Fibroblast of skin of right quadriceps (primary cell): ENCODE measurements around the gene ABCF2.
A peak's percentile ranks its signal among the peaks of the same experiment; 100 is the strongest.

Experiments used
- DNase-seq: peaks from one replicate; pipeline ENCODE4 v3.0.0-alpha.2; 2013

ABCF2 gene

DNA sequence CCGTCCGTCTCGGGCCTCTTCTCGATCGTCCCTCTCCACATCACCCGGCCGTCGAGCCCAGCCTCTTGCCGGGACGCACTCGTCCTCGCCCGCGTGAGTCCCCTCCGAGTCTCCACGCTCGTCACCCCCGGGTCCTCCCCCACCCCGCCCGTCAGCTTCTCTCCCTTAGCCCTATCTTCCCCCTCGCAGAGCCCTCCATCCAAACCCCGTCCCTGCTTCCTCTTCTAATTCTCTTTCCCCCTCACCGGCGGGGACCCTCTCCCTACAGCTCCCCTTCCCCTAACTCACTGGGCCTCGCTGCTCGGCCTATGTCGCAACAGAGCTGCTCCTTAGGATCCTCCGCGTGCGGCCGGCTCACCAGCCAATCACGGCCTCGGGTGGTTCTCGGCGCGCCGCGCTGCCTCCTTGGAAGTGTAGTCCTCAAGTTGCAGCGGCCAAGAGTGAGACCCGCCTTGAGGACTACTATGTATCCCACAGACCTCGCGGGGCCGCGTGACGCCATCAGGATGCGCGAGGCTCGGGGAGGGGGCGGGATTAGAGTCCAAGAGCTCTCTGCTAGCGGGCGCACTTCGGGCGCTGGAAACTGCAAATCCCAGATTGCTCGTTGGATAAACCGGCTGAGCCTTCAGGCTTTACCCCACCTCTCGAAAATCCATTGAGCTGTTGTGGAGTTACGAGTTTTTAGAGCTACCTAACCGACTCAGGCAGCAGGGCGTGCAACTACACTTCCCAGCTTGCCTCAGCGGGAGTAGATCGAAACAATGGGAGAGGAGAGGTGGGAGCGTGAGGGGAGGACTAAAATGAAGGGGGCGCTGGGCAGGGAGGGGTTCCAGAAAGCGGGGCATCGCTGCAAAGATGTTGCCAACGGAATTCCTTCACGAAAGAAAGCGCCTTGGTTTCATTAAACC lies at the start of gene ABCF2:
Gene ABCF2 (minus strand): TSS at position 331 of the 908 bp plus-strand sequence. CDS start 747 bp downstream, outside the sequence.
- peak; percentile 99 for DNase-seq

DNA sequence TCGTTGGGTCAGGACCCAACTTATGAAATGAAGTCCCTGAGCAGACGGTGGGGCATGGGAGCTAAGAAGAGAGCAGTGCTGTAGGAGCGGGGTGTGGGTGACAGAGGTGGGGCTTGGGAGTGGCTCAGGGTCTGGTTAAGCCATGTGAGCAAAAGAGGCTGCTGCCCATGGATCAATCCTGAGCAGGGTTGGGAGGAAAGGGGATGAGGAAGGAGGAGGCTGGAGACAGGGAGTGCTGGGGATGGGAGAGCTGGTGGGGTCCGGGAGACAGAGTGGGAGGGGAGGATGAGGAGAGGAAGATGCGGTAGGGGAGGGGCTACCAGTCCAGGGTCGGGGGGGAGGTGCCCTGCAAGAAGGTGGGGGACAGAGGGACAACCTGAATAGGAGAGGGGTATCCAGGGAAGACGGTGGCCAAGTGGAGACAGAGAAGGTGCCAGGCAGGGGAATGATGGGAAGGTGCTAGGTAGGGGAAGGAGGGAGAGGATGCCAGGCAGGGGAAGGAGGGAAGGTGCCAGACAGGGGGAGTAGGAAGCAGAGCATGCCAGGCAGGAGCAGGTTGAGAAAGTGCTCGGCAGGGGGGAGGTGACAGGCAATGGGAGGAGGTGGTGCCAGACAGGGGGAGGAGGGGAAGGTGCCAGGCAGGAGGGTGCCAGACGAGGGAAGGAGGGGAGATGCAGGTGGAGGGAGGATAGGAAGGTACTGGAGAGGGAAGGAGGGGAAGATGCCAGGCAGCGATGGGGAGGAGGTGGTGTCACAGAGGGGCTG lies 49.0 kb upstream of the ABCF2 start:
- no peak for DNase-seq

DNA sequence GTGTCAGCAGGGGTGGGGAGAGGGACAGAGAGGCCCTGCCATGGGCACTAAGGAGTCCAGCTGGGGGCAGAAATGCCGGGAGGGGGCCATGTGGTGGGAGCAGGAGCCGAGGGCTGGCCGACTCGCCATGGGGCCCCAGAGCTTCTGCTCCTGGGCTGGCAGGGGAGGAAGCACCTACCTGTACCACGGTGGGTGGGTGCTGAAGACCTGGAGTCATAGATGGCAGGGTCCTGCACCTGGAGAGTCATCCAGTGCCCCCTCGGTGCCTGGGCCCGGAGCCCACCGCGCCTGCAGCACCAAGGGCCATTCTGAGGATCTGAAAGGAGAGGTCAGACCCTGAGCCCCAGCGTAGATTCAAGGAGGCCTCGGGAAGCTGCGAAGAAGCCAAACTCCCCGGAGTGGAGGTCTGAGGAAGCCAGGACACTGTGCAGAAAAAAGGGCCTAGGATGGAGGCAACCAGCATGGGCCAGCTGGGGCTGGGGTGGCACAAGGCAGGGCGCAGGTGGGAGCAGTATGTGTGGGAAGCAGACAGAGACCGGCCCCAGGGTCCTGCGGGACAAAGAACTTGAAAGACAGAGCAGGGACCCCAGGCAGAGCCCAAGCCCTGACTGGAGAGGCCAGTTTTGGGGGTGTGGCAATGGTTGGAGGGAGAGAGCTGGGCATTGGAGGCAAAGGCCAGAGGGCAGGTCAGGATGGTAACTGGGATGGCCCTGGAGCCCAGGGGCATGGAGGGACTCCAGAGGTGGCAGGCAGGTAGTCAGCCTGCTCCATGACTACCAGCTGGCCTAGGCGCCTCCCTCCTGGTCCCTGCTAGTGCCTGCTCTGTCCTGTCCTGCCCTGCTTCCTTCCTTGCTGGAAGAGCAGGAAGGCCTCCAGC lies 48.2 kb upstream of the ABCF2 start:
- DNase-seq, result no peak

DNA sequence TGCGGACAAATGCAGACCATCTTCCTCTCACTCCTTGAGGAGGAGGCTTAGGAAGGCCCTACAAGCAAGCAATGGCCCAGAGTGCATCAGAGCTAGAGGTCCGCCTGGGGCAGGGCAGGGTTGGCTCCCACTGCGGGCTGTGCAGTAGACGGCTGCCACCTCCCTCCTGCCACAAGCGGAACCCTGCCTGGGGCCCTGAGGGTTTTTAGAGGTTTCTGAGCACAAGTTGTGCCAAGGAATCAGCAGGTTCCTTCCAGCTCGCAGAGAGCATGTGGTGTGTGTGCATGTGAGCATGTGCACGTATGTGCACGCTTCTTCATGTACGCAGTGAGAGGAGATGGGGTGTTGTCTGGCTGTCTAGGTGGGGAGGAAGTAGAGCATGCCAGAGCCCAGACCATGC lies 47.4 kb upstream of the ABCF2 start:
- DNase-seq, result no peak

DNA sequence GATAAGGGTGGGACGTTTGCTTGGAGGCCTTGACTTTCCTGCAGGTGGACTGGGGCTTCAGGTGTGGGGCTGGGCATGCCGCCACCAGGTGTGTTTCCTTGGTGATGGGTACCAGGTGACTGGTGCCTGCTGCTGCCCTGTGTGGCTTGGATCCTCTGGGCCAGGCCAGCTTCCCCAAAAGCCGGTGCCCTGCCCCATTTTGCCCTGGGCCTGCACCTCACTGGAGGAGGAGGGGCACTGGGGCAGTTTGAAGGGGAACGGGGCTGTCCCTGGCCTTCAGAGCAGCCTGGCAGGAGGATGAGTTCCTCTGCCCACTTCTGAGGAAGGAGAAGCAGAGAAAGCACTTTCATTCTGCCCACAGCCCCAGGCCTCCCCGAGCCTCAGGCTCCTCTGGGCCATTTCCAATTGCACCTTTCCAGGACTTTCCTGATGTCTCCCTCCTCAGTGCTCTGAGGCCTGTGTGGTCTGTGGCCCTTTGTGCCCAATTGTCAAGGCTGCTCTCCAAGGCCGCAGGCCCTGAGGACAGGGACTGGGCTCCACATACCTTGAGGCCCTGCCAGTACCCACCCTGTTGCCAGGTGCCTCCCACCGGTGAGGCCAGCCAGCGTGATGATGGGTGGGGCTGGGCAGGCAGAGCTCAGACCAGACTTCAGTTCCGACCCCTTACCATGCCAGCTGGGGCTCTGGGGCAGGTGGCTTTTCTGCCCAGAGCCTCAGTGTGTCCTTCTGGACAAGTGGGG lies 46.8 kb upstream of the ABCF2 start:
- DNase-seq, result no peak

DNA sequence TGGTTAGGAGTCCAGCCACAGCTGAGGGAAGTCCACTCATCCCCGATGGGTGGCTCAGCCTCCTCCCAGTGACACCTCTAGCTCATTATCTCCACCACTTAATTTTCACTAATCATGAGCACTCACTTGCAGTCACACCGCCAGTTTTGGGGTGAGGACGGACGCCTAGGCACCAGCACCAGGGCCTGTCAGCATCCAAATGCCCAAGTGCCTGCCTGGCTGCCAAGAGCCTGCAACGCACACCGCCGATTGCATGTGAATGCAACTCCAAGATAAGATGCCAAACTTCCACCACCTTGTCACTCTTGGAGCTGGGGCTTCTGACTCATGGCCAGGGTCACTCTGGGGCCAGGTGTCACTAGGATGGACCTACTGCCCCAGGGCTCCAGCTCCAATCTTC lies 45.9 kb upstream of the ABCF2 start:
- no peak for DNase-seq

DNA sequence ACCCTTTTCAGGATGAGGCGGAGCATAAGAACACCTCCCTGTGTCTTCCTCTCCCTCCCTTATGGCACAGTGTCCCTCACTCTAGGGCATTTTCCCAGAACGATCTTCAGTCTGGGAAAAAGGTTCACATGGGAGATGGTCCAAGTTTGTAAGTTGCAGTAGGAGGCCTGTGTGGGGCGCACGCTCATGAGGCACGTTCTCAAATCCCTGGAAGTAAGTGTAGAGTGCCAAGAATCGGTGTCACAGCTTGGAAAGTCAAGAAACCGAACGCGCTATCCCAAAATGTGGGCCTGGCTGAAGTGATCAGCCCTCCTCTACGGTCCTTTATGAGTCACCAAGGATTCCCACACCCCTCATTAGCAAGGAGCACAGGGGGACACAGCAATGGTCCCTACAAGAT lies 45.4 kb upstream of the ABCF2 start:
- no peak for DNase-seq

DNA sequence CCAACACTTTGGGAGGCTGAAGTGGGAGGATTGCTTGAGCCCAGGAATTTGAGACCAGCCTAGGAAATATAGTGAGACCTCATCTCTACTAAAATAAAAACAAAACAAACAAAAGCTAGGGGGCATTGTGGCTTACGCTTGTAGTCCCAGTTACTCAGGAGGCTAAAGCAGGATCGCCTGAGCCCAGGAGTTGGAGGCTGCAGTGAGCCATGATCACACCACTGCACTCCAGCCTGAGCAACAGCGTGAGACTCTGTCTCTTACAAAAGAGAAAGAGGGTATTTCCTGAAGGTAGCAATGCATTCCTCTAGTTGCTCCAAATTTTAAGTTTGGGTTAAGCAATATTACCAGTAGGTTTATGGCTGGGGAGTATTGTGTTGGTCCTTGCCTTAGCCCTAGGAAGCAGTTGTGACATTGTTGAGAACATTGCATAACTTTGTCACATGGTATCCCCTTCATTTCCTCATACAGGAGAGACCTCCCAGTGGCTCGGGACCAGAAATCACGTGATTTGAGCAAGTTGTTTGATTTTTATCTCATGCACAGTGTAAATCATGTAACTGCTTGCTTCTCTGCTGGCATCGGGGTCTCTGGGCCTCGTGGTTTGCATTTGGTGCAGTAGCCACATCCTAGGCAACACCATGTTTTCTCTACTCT lies 44.8 kb upstream of the ABCF2 start:
- DNase-seq, result peak; percentile 48

DNA sequence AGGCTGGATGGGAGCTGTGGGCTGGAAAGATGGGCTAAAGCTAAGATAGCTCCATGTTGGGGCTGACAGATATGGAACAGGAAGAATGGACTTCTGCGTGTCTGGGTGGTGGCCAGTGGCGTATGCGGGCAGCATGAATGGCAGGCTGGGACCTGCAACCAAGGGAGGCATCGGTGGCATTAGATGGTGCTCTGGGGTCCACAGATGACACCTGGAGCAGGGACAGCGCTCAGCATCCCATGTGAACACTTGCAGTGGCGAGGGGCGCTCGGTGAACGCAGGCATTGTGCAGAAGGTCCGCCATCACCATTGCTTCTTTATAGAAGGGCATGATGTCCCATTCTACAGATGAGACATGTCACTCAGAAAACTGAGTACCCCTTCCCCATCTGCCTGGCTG lies 42.5 kb upstream of the ABCF2 start:
- DNase-seq, result no peak

DNA sequence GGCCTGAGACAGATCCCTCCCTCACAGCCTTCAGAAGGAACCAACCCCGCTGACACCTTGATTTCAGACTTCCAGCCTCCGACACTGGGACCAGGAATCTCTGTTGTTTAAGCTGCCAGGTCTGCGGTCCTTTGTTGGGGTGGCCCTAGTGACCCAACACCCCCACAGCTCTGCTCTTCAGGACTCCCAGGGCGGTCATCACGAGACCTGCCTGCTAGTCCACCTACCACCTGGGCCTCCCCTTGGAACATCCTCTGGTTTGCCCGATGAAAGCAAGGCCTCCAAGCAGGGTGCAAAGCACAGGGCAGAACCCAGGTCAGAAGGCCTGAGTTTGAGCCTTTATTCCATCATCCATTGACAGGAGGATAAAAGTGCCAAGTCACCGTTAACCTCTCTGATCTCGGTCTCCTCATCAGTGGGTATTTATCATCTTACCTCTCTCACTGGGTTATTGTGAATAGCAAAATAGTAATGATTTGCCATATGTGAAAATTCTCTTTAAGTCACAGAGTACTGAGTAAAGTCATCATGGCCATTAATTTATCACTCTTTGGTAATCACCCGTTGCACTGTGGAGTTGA lies 38.4 kb upstream of the ABCF2 start:
- DNase-seq, result no peak

DNA sequence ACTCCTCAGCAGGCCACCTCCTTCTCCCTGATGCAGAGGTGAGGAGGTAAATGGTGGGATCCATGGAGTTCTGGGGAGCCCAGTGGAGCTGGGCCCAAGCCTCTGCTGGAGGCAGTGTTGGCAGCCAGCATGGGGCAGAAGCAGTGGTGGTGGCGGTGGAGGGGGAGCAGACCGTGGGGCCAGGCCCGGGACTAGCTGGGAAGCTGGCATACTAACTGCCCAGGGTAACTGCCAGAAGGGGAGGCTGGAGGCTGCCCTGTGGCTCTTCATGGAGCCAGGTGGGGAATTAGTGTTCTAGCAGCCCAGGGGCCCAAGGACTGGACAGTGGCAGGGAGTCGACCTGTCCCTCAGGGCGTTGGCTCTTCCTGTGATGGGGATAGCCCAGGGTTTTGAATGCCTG lies 37.6 kb upstream of the ABCF2 start:
- no peak for DNase-seq

DNA sequence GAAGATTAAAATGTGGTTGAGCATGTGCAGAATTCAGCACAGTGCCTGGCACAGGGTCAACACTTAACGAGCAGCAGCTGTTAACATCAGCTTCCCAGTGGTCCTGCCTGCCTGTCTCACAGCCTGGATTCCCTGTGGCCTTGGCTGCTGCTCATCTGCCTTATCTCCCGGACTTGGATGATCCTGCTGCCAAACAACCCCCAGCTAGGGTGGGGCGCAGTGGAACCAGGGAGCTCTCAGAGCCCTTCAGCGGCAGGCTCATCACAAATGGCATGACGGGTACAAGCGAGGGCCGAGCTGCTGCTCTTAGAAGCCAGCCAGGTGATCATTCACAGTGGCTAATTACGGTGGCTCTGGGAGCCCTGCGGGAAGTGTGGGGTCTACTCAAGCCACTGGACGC lies 34.5 kb upstream of the ABCF2 start:
- DNase-seq, result no peak

DNA sequence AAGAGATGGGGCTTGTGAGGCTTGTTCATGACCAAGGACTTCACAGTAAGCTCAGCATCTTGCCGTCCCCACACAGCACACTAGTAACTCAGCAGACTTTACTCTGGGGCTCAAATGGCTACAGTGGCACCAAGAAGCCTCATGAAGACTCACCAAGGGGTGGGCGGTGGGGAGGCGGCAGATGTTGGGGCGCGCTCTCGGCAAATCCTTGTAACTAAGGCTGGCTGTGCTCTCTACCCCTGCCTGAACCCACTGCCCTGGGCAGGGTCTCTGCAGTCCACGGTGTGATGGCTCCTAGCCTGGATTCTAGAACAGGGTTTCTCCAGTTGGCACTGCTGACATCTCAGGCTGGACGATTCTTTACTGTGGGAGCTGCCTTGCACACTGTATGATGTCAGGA lies 33.9 kb upstream of the ABCF2 start:
- DNase-seq, result no peak

DNA sequence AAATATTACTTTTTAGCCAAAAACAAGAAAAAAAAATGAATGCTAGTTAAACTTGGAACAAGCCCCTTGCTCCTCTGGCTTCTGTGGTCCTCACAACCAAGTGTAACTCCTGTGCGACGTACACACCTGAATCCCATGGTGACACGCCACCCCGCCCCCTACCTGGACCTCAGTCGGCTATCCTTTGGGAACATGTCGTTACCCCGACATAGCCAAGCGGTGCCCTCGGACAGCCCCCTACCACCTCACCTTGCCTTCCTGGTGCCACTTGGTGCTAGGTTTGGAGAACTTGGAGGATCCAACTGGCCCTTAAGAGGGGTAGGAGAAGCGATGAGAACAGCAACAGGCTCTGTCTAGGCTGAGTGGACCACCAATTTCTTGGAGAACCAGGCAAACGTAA lies 33.5 kb upstream of the ABCF2 start:
- no peak for DNase-seq

DNA sequence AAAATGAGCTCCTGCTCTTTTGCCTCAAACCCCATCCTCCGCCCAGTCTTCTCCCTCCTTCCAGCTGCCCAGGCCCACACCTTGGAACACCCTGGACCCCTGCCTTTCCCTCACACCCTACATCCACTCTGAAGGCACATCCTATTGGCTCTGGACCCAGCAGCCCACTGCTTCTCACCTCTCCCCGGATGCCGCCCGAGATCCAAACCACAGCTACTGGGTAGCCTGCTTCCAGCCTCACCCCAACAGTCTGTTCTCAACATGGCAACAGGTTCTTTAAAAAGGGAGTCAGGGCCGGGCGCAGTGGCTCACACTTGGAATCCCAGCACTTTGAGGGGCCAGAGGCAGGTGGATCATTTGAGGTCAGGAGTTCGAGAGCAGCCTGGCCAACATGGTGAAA lies 31.0 kb upstream of the ABCF2 start:
- no peak for DNase-seq

DNA sequence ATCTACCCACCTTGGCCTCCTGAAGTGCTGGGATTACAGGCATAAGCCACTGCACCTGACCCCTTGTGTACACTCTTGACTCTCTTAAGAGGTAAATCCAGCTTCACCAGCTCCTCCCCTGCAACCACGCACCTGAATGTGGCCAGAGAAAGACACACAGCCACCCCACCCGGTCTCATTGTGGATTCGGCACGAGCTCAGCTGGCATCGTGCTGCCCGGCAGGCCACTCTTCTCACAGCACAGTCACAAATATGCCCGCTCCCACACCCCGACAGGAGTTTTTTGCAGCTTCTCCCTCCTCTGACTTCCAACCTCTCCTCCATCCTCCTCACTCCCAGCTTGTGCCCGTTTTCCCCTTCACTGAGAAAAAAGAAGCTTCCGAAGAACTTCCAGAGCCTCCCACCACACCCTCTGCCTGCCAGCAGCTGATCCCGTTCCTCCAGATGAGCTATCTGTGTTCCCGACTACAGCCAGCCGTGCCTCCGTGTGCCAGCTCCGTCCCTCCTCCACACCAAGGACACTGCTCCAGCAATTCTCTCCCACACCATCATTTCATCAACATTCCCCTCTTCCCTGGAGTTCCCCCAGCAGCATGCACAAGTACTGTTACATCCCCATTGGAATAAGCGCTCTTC lies 29.5 kb upstream of the ABCF2 start:
- DNase-seq, result no peak

DNA sequence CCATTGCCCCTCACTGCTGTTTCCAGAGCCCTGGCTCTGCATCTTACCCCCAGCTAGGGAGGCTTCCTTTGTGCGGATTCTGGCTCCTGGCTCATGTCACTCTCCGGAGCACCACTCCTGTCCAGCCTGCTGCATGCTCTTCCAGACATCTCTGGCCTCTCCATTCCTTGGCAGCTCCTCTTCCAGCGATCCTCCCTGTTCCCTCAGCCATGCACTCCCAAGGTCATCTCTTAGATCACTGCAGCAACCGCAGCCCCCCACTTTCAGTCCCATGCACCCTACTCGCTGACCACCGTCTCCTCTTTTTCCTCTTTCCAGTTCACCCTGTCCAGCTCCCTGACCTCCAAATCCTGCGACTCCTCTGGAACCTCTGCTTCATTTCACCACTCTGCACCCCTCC lies 28.4 kb upstream of the ABCF2 start:
- DNase-seq, result no peak

DNA sequence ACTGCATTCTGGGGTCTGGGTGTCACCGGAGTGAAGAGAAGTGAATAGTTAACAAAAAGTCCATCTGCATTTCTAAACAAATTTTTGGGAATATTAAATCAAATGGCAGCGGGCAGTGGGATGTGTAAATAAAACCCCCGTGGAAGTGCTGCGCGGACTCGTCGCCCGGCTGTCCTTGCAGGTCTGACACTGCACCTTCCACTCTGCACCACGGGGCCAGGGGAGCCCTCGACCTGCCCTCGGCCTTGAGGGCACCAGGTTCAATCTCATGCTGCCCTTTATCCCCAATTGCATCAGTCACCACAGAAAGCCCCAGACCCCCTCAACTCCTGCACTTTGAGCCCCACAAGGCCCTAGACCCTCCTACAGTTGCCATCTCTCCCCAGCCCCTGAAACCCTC lies 27.8 kb upstream of the ABCF2 start:
- no peak for DNase-seq

DNA sequence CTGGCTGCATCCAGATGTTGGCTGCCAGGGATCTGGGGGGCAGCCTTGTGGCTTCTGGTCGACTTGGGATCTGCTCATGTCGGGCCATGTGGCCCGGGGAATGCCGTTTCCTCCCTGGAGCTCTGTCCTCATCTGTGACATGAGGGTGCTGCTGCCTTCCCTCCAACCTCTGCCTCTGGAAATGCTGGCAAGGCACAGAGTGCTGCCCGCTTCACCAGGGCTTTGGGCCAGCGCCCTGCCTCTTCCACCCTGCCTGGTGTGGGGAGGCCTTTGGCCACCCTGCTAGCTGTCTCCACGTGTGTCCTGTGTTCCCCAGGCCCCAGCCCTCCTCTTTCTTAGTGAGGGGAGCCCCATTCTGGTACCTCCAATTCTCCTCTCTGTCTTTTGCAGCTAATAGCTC lies 27.3 kb upstream of the ABCF2 start:
- DNase-seq, result no peak

DNA sequence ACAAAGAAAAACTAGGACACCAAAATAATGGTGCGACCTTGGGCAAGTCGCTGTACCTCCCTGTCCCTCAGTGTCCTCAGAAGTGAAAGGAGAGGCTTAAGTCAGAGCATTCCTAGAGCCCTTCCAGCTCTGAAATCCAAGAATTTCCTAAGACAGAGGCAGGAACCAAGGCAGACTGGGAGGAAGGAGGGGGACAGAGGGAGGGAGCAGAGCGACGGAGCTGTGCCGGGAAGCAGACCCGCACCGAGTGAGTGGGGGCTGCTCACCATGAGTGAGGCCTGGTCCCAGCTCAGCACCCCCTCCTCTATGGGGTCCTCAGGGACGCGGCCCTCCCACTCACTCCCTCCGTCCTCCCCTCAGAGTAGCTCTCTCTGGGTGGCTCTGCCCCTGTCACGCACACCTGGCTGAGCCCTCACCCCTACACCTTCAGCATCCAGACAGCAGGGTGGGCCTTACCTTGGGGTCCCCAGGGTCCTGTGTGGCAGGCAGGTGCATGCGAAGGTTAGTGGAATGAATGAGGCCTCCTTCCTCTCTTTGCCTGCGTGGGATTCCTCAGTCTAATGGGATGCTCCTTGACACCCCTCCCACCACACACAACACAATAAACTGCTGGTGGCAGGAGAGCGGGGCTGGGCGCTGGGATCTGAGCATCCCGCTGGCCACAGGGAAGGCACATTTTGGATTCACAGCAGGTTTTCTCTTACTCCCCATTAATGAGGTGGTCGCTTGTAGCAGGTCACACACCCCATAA lies 26.1 kb upstream of the ABCF2 start:
- DNase-seq, result no peak

DNA sequence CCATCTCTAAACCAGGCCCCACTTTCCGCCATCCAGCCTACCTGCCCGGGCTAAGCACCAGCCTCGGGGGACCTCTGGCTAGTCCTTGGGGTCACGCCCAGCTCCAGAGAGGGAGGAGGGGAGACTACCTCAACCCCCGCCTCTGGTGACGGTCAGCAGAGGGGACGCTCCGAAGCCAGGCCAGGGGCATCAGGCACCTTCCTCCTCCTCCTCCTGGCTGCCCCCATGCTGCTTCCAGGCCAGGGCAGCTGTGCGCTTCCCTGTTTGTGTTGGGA lies 25.5 kb upstream of the ABCF2 start:
- no peak for DNase-seq
